ENCODE measurements around the gene ACADVL.

ACADVL gene

GRCh38 chr17:7222972-7223292, 3.2 kb downstream of the ACADVL start:
- Histone ChIP-seq H3K27ac (ENCODE audit: low read depth, low read length) (no peak overlapping the region), H3K36me3 (ENCODE audit: control insufficient read depth in 1 of 2, insufficient read depth in 2 of 2, low read length in 2 of 2) (peaks cover 47 to 67% of the 10 kb centered on the region in 2 donors), H3K4me1 (ENCODE audit: control insufficient read depth in 1 of 2, insufficient read depth in 2 of 2, low read length in 2 of 2) (peaks cover 31 to 44% of the 10 kb centered on the region in 2 donors), H3K9ac (ENCODE audit: low read depth in 1 of 2, low read length in 2 of 2) (no peak overlapping the region), H3K4me3 (ENCODE audit: low read depth in 1 of 2, low read length in 2 of 2) (no peak overlapping the region), H3K27me3 (ENCODE audit: control insufficient read depth in 1 of 2, insufficient read depth in 2 of 2, low read length in 2 of 2) (no peaks in the 10 kb centered on the region), H3K9me3 (ENCODE audit: control insufficient read depth in 1 of 2, low read length in 2 of 2) (no peaks in the 10 kb centered on the region)

GRCh38 chr17:7223375-7223774, 3.6 kb downstream of the ACADVL start:
- H3K36me3 ChIP-seq (ENCODE audit: control insufficient read depth in 1 of 2, insufficient read depth in 2 of 2, low read length in 2 of 2) = peaks cover 52 to 71% of the 10 kb centered on the region in 2 donors
- H3K4me1 ChIP-seq (ENCODE audit: control insufficient read depth in 1 of 2, insufficient read depth in 2 of 2, low read length in 2 of 2) = peaks cover 27 to 40% of the 10 kb centered on the region in 2 donors
- peak overlapping the region in 1 of 2 donors; percentile 32 for H3K4me3 ChIP-seq (ENCODE audit: low read depth in 1 of 2, low read length in 2 of 2)
- H3K27me3 ChIP-seq (ENCODE audit: control insufficient read depth in 1 of 2, insufficient read depth in 2 of 2, low read length in 2 of 2) = no peaks in the 10 kb centered on the region
- no peak overlapping the region for H3K27ac ChIP-seq (ENCODE audit: low read depth, low read length)
- H3K9me3 ChIP-seq (ENCODE audit: control insufficient read depth in 1 of 2, low read length in 2 of 2) = no peaks in the 10 kb centered on the region
- H3K9ac ChIP-seq (ENCODE audit: low read depth in 1 of 2, low read length in 2 of 2) = no peak overlapping the region

GRCh38 chr17:7224110-7224509, 4.4 kb downstream of the ACADVL start:
- Histone ChIP-seq H3K9ac (ENCODE audit: low read depth in 1 of 2, low read length in 2 of 2) (no peak overlapping the region), H3K9me3 (ENCODE audit: control insufficient read depth in 1 of 2, low read length in 2 of 2) (no peaks in the 10 kb centered on the region), H3K27me3 (ENCODE audit: control insufficient read depth in 1 of 2, insufficient read depth in 2 of 2, low read length in 2 of 2) (no peaks in the 10 kb centered on the region), H3K4me1 (ENCODE audit: control insufficient read depth in 1 of 2, insufficient read depth in 2 of 2, low read length in 2 of 2) (peaks cover 23 to 35% of the 10 kb centered on the region in 2 donors), H3K36me3 (ENCODE audit: control insufficient read depth in 1 of 2, insufficient read depth in 2 of 2, low read length in 2 of 2) (peaks cover 52 to 78% of the 10 kb centered on the region in 2 donors), H3K4me3 (ENCODE audit: low read depth in 1 of 2, low read length in 2 of 2) (no peak overlapping the region), H3K27ac (ENCODE audit: low read depth, low read length) (peak overlapping the region; percentile 17)

GRCh38 chr17:7224661-7225111, 4.9 kb downstream of the ACADVL start:
- Histone ChIP-seq H3K9ac (ENCODE audit: low read depth in 1 of 2, low read length in 2 of 2) (no peak overlapping the region), H3K4me1 (ENCODE audit: control insufficient read depth in 1 of 2, insufficient read depth in 2 of 2, low read length in 2 of 2) (peaks cover 18 to 30% of the 10 kb centered on the region in 2 donors), H3K27ac (ENCODE audit: low read depth, low read length) (no peak overlapping the region), H3K9me3 (ENCODE audit: control insufficient read depth in 1 of 2, low read length in 2 of 2) (no peaks in the 10 kb centered on the region), H3K27me3 (ENCODE audit: control insufficient read depth in 1 of 2, insufficient read depth in 2 of 2, low read length in 2 of 2) (no peaks in the 10 kb centered on the region), H3K4me3 (ENCODE audit: low read depth in 1 of 2, low read length in 2 of 2) (no peak overlapping the region), H3K36me3 (ENCODE audit: control insufficient read depth in 1 of 2, insufficient read depth in 2 of 2, low read length in 2 of 2) (peaks cover 55 to 84% of the 10 kb centered on the region in 2 donors)

GRCh38 chr17:7225711-7226331, 6.1 kb downstream of the ACADVL start:
- no peaks in the 10 kb centered on the region for H3K9me3 ChIP-seq (ENCODE audit: control insufficient read depth in 1 of 2, low read length in 2 of 2)
- no peaks in the 10 kb centered on the region for H3K27me3 ChIP-seq (ENCODE audit: control insufficient read depth in 1 of 2, insufficient read depth in 2 of 2, low read length in 2 of 2)
- no peak overlapping the region for H3K9ac ChIP-seq (ENCODE audit: low read depth in 1 of 2, low read length in 2 of 2)
- H3K4me1 ChIP-seq (ENCODE audit: control insufficient read depth in 1 of 2, insufficient read depth in 2 of 2, low read length in 2 of 2) = peaks cover 11 to 25% of the 10 kb centered on the region in 2 donors
- H3K27ac ChIP-seq (ENCODE audit: low read depth, low read length) = no peak overlapping the region
- H3K4me3 ChIP-seq (ENCODE audit: low read depth in 1 of 2, low read length in 2 of 2) = no peak overlapping the region
- H3K36me3 ChIP-seq (ENCODE audit: control insufficient read depth in 1 of 2, insufficient read depth in 2 of 2, low read length in 2 of 2) = peaks cover 58 to 93% of the 10 kb centered on the region in 2 donors

GRCh38 chr17:7226721-7227710, 7.3 kb downstream of the ACADVL start:
- Histone ChIP-seq H3K9ac (ENCODE audit: low read depth in 1 of 2, low read length in 2 of 2) (no peak overlapping the region), H3K27me3 (ENCODE audit: control insufficient read depth in 1 of 2, insufficient read depth in 2 of 2, low read length in 2 of 2) (no peaks in the 10 kb centered on the region), H3K4me3 (ENCODE audit: low read depth in 1 of 2, low read length in 2 of 2) (no peak overlapping the region), H3K27ac (ENCODE audit: low read depth, low read length) (no peak overlapping the region), H3K4me1 (ENCODE audit: control insufficient read depth in 1 of 2, insufficient read depth in 2 of 2, low read length in 2 of 2) (peaks cover 0 to 16% of the 10 kb centered on the region in 2 donors), H3K9me3 (ENCODE audit: control insufficient read depth in 1 of 2, low read length in 2 of 2) (no peaks in the 10 kb centered on the region), H3K36me3 (ENCODE audit: control insufficient read depth in 1 of 2, insufficient read depth in 2 of 2, low read length in 2 of 2) (peaks cover 50 to 82% of the 10 kb centered on the region in 2 donors)

- Histone ChIP-seq H3K36me3 (ENCODE audit: control insufficient read depth in 1 of 2, insufficient read depth in 2 of 2, low read length in 2 of 2) (peaks cover 30 to 63% of the 10 kb centered on the region in 2 donors), H3K4me3 (ENCODE audit: low read depth in 1 of 2, low read length in 2 of 2) (no peak overlapping the region), H3K9me3 (ENCODE audit: control insufficient read depth in 1 of 2, low read length in 2 of 2) (no peaks in the 10 kb centered on the region), H3K9ac (ENCODE audit: low read depth in 1 of 2, low read length in 2 of 2) (no peak overlapping the region), H3K27ac (ENCODE audit: low read depth, low read length) (no peak overlapping the region), H3K4me1 (ENCODE audit: control insufficient read depth in 1 of 2, insufficient read depth in 2 of 2, low read length in 2 of 2) (peaks cover 15 to 17% of the 10 kb centered on the region in 2 donors), H3K27me3 (ENCODE audit: control insufficient read depth in 1 of 2, insufficient read depth in 2 of 2, low read length in 2 of 2) (no peaks in the 10 kb centered on the region)
Observed at GRCh38 chr17:7228920-7229319, 9.2 kb downstream of the ACADVL start.

- peaks cover 27 to 58% of the 10 kb centered on the region in 2 donors for H3K36me3 ChIP-seq (ENCODE audit: control insufficient read depth in 1 of 2, insufficient read depth in 2 of 2, low read length in 2 of 2)
- H3K27me3 ChIP-seq (ENCODE audit: control insufficient read depth in 1 of 2, insufficient read depth in 2 of 2, low read length in 2 of 2) = no peaks in the 10 kb centered on the region
- peaks cover 15 to 18% of the 10 kb centered on the region in 2 donors for H3K4me1 ChIP-seq (ENCODE audit: control insufficient read depth in 1 of 2, insufficient read depth in 2 of 2, low read length in 2 of 2)
- no peaks in the 10 kb centered on the region for H3K9me3 ChIP-seq (ENCODE audit: control insufficient read depth in 1 of 2, low read length in 2 of 2)
- H3K27ac ChIP-seq (ENCODE audit: low read depth, low read length) = no peak overlapping the region
- H3K4me3 ChIP-seq (ENCODE audit: low read depth in 1 of 2, low read length in 2 of 2) = no peak overlapping the region
- no peak overlapping the region for H3K9ac ChIP-seq (ENCODE audit: low read depth in 1 of 2, low read length in 2 of 2)
Observed at GRCh38 chr17:7229504-7229903, 9.8 kb downstream of the ACADVL start.

- H3K27me3 ChIP-seq (ENCODE audit: control insufficient read depth in 1 of 2, insufficient read depth in 2 of 2, low read length in 2 of 2) = no peaks in the 10 kb centered on the region
- H3K4me1 ChIP-seq (ENCODE audit: control insufficient read depth in 1 of 2, insufficient read depth in 2 of 2, low read length in 2 of 2) = peaks cover 34 to 39% of the 10 kb centered on the region in 2 donors
- no peak overlapping the region for H3K9ac ChIP-seq (ENCODE audit: low read depth in 1 of 2, low read length in 2 of 2)
- H3K9me3 ChIP-seq (ENCODE audit: control insufficient read depth in 1 of 2, low read length in 2 of 2) = no peaks in the 10 kb centered on the region
- H3K27ac ChIP-seq (ENCODE audit: low read depth, low read length) = no peak overlapping the region
- peaks cover 21 to 51% of the 10 kb centered on the region in 2 donors for H3K36me3 ChIP-seq (ENCODE audit: control insufficient read depth in 1 of 2, insufficient read depth in 2 of 2, low read length in 2 of 2)
- no peak overlapping the region for H3K4me3 ChIP-seq (ENCODE audit: low read depth in 1 of 2, low read length in 2 of 2)
Observed at GRCh38 chr17:7232114-7232513, 12.4 kb downstream of the ACADVL start.

- peaks cover 39 to 45% of the 10 kb centered on the region in 2 donors for H3K4me1 ChIP-seq (ENCODE audit: control insufficient read depth in 1 of 2, insufficient read depth in 2 of 2, low read length in 2 of 2)
- peaks cover 15 to 38% of the 10 kb centered on the region in 2 donors for H3K36me3 ChIP-seq (ENCODE audit: control insufficient read depth in 1 of 2, insufficient read depth in 2 of 2, low read length in 2 of 2)
- H3K27ac ChIP-seq (ENCODE audit: low read depth, low read length) = peak overlapping the region; percentile 86
Observed at GRCh38 chr17:7233701-7234082, 14.0 kb downstream of the ACADVL start.

More at GRCh38 chr17:7233701-7234082, 14.0 kb downstream of the ACADVL start:
- Histone ChIP-seq H3K9me3 (ENCODE audit: control insufficient read depth in 1 of 2, low read length in 2 of 2) (no peaks in the 10 kb centered on the region), H3K4me3 (ENCODE audit: low read depth in 1 of 2, low read length in 2 of 2) (peak overlapping the region; percentile 90 to 96), H3K9ac (ENCODE audit: low read depth in 1 of 2, low read length in 2 of 2) (peak overlapping the region; percentile 64 to 92), H3K27me3 (ENCODE audit: control insufficient read depth in 1 of 2, insufficient read depth in 2 of 2, low read length in 2 of 2) (no peaks in the 10 kb centered on the region)
